Peyer's patch (tissue), 4 donors: ENCODE data around the gene ADCY6.

ENCODE experiments used
- POLR2A ChIP-seq, 2 donors: fragments of 450-650 bp; IDR thresholded peaks; one replicate each; pipeline ENCODE4 v1.5.1; 2017; ENCODE audit warnings: antibody characterized with exemption in 2 of 2, mild to moderate bottlenecking in 2 of 2, moderate library complexity in 2 of 2
- TF ChIP-seq, protein P1 (sequence below), 6 experiments: fragments of 450-650 bp in 4 of 6; fragments of 200-600 bp in 2 of 6; sonication (generic) in 1 of 6; IDR thresholded peaks; one replicate each; pipeline ENCODE4 v1.5.1; 2017 to 2019; ENCODE audit warnings: antibody characterized with exemption in 6 of 6, mild to moderate bottlenecking in 3 of 6, moderate library complexity in 1 of 6

DNA sequence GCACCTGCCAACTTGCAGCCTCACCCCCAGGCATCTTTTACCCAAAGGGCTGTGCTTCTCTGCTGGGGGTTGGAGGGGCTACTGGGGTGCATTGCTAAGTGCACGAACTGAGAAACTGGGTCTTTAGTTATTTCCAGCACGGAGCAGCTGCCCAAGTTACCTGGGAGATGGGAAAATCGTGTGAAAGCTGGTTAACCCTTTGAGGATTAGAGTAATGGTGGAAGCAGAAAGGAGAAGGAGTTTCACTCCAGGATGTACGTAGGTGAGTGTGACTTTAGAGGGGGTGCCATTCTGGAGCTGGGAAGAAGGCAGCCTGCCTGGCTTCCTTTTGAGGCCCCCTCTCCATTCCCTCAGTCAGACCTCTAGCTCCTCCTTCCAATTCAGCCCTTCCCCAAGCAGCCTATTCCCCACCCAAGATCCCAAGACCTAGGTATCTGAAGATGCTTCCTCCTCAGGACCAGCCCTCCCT, 1.0 kb upstream of the ADCY6 start:
- no peak for TF ChIP-seq POLR2A (IDR thresholded peaks at IDR 0.05)
- TF ChIP-seq, protein P1, sequence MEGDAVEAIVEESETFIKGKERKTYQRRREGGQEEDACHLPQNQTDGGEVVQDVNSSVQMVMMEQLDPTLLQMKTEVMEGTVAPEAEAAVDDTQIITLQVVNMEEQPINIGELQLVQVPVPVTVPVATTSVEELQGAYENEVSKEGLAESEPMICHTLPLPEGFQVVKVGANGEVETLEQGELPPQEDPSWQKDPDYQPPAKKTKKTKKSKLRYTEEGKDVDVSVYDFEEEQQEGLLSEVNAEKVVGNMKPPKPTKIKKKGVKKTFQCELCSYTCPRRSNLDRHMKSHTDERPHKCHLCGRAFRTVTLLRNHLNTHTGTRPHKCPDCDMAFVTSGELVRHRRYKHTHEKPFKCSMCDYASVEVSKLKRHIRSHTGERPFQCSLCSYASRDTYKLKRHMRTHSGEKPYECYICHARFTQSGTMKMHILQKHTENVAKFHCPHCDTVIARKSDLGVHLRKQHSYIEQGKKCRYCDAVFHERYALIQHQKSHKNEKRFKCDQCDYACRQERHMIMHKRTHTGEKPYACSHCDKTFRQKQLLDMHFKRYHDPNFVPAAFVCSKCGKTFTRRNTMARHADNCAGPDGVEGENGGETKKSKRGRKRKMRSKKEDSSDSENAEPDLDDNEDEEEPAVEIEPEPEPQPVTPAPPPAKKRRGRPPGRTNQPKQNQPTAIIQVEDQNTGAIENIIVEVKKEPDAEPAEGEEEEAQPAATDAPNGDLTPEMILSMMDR (IDR thresholded peaks at IDR 0.05): no peak
